Liver (tissue), 9 donors: ENCODE data around the gene HEXIM1. TPM values are rescaled to one million over a fixed set of nuclear protein-coding genes. Genes with fewer than 3 reads are reported as not detected.

ENCODE experiments used
- DNase-seq: peaks from one replicate; pipeline ENCODE4 v3.0.0-alpha.2; 2017; ENCODE audit warnings: low spot score
- H3K27ac ChIP-seq, 2 donors: one replicate each; pipeline ENCODE4 v1.7.0; 2013; ENCODE audit warnings: inconsistent platforms in 2 of 2, low read length in 2 of 2, control low read depth in 1 of 2, low read depth in 1 of 2, mild to moderate bottlenecking in 1 of 2
- H3K27me3 ChIP-seq, 4 donors: one replicate each; pipeline versions ENCODE4 v1.6.1 to v1.7.0; 2013; ENCODE audit warnings: low read length in 3 of 4, inconsistent platforms in 1 of 4, mild to moderate bottlenecking in 1 of 4, moderate library complexity in 1 of 4; ENCODE audit not compliant: control insufficient read depth in 4 of 4, insufficient read depth in 4 of 4
- H3K36me3 ChIP-seq, 4 donors: one replicate each; pipeline versions ENCODE4 v1.6.1 to v1.7.0; 2013; ENCODE audit warnings: low read length in 3 of 4, mild to moderate bottlenecking in 3 of 4, low read depth in 1 of 4, moderate library complexity in 1 of 4; ENCODE audit not compliant: control insufficient read depth in 4 of 4, insufficient read depth in 3 of 4
- H3K4me1 ChIP-seq, 4 donors: one replicate each; pipeline versions ENCODE4 v1.6.1 to v1.7.0; 2013; ENCODE audit warnings: low read length in 3 of 4, mild to moderate bottlenecking in 3 of 4, moderate library complexity in 1 of 4; ENCODE audit not compliant: control insufficient read depth in 4 of 4, insufficient read depth in 4 of 4
- H3K4me3 ChIP-seq, 3 donors: one replicate each; pipeline versions ENCODE4 v1.6.1 to v1.7.0; 2013; ENCODE audit warnings: low read length in 3 of 3, control low read depth in 1 of 3, low read depth in 1 of 3, mild to moderate bottlenecking in 1 of 3
- H3K9ac ChIP-seq, 2 donors: one replicate each; pipeline ENCODE4 v1.7.0; 2013; ENCODE audit warnings: low read length in 2 of 2, mild to moderate bottlenecking in 2 of 2, moderate library complexity in 2 of 2, control low read depth in 1 of 2, low read depth in 1 of 2
- H3K9me3 ChIP-seq, 4 donors: one replicate each; pipeline versions ENCODE4 v1.6.1 to v1.7.0; 2013; ENCODE audit warnings: low read length in 3 of 4; ENCODE audit not compliant: control insufficient read depth in 4 of 4
- EGR1 ChIP-seq, 2 donors: IDR thresholded peaks; 2 replicates each; pipeline ENCODE4 v1.6.1; 2016 to 2018; ENCODE audit warnings: antibody characterized with exemption in 2 of 2, low read depth in 2 of 2
- FOXA1 ChIP-seq: IDR thresholded peaks from 2 replicates; pipeline ENCODE4 v1.6.1; 2016; ENCODE audit warnings: antibody characterized with exemption
- FOXA2 ChIP-seq: IDR thresholded peaks from 2 replicates; pipeline ENCODE4 v1.6.1; 2016; ENCODE audit warnings: antibody characterized with exemption
- GABPA ChIP-seq, 2 donors: IDR thresholded peaks in 1 of 2; conservative IDR thresholded peaks in 1 of 2; 2 replicates each; pipeline ENCODE4 v1.6.1; 2016; ENCODE audit warnings: antibody characterized with exemption in 2 of 2, mild to moderate bottlenecking in 1 of 2, moderate library complexity in 1 of 2
- HNF4A ChIP-seq, 2 donors: conservative IDR thresholded peaks; 2 replicates each; pipeline ENCODE4 v1.6.1; 2016; ENCODE audit warnings: antibody characterized with exemption in 2 of 2, mild to moderate bottlenecking in 2 of 2
- HNF4G ChIP-seq: IDR thresholded peaks from 2 replicates; pipeline ENCODE4 v1.6.1; 2016; ENCODE audit warnings: antibody characterized with exemption
- JUND ChIP-seq, 2 donors: IDR thresholded peaks; 2 replicates each; pipeline ENCODE4 v1.6.1; 2016; ENCODE audit warnings: antibody characterized with exemption in 2 of 2
- NR2F2 ChIP-seq: IDR thresholded peaks from 2 replicates; pipeline ENCODE4 v1.6.1; 2016; ENCODE audit warnings: antibody characterized with exemption
- RAD21 ChIP-seq, 2 donors: IDR thresholded peaks; 2 replicates each; pipeline ENCODE4 v1.6.1; 2016; ENCODE audit warnings: antibody characterized with exemption in 2 of 2, mild to moderate bottlenecking in 2 of 2
- RXRA ChIP-seq, 2 donors: IDR thresholded peaks; 2 replicates each; pipeline ENCODE4 v1.6.1; 2017 to 2018; ENCODE audit warnings: antibody characterized with exemption in 2 of 2, mild to moderate bottlenecking in 1 of 2
- SP1 ChIP-seq: IDR thresholded peaks from 2 replicates; pipeline ENCODE4 v1.6.1; 2018; ENCODE audit warnings: antibody characterized with exemption, mild to moderate bottlenecking
- TAF1 ChIP-seq: conservative IDR thresholded peaks from 2 replicates; pipeline ENCODE4 v1.6.1; 2016; ENCODE audit warnings: antibody characterized with exemption, mild to moderate bottlenecking
- YY1 ChIP-seq: IDR thresholded peaks from 2 replicates; pipeline ENCODE4 v1.6.1; 2016; ENCODE audit warnings: antibody characterized with exemption, mild to moderate bottlenecking
- WGBS: extraction: QIAGEN DNeasy Blood & Tissue Kit; methylation state at CpG from one replicate; pipeline ENCODE4 v1.1.7; 2013; 5-methylcytosine and 5-hydroxymethylcytosine counted together
- polyA plus RNA-seq, 2 donors: library from polyadenylated mRNA; stranded (reverse) in 1 of 2; unstranded in 1 of 2; fragments of 200-250 nt in 1 of 2; fragments of >200 nt in 1 of 2; fragmentation: Nextera tagmentation in 1 of 2; extraction: Ambion mirVana in 1 of 2; gene quantifications; one replicate each; pipeline versions ENCODE4 v1.2.1 to v1.2.3, GENCODE V29; 2013 to 2015
- total RNA-seq, 2 donors: library from RNA; depleted of rRNA; stranded (reverse); fragments of >200 nt; gene quantifications; one replicate each; pipeline ENCODE4 v1.2.3, GENCODE V29; 2014
- TF ChIP-seq, protein P1 (sequence below): IDR thresholded peaks from 2 replicates; pipeline ENCODE4 v1.6.1; 2016; ENCODE audit warnings: antibody characterized with exemption
- TF ChIP-seq, protein P2 (sequence below): IDR thresholded peaks from 2 replicates; pipeline ENCODE4 v1.6.1; 2016; ENCODE audit warnings: antibody characterized with exemption
- TF ChIP-seq, protein P3 (sequence below): fragments of 150-350 bp; IDR thresholded peaks from 2 replicates; pipeline ENCODE4 v1.5.1; 2017; ENCODE audit warnings: improper control_type of control experiment, low read depth, low read length; ENCODE audit not compliant: missing input control
- TF ChIP-seq, protein P4 (sequence below): IDR thresholded peaks from 2 replicates; pipeline ENCODE4 v1.6.1; 2016; ENCODE audit warnings: antibody characterized with exemption
- TF ChIP-seq, protein P5 (sequence below): IDR thresholded peaks from 2 replicates; pipeline ENCODE4 v1.6.1; 2016; ENCODE audit warnings: antibody characterized with exemption, mild to moderate bottlenecking
- donor health status: healthy.
- donor health status: healthy.
- donor health status: healthy.
- donor health status: healthy.
- donor health status: healthy.

The HEXIM1 gene
- total and polyA plus RNA-seq, 4 donors, result 7.4 to 14.3 (median 12.3) TPM

DNA sequence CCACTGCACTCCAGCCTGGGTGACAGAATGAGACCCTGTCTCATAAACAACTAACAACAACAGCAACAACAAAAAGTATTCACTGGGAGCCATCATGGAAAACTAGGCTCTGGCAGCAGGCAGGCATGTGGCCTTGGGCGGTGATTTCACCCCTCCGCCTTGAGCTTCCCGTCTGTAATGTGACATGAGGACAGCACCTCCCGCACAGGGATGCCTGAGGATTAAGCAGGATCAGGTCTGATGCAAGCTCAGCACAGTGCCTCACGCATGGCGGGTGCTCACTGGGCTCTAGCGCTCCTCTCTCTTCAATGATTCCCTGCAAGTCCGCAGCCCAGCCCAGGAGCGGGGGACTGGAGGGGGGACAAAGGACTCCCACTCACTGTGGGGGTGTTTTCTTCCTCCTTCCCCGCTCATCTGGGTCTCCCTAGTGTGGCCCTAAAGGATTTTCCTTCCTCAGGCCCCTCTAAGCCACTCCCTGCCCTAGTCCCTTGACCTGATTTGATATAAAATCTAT, 18.8 kb upstream of the HEXIM1 start:
- Histone ChIP-seq H3K36me3 (peaks cover 0 to 1% (median 0%) of the 10 kb centered on the region in 4 donors), H3K4me1 (peaks cover 0 to 14% (median 9%) of the 10 kb centered on the region in 4 donors), H3K27ac (no peak overlapping the region), H3K9ac (no peak overlapping the region), H3K4me3 (no peak overlapping the region), H3K9me3 (no peaks in the 10 kb centered on the region), H3K27me3 (no peaks in the 10 kb centered on the region)
- TF ChIP-seq, protein P1, sequence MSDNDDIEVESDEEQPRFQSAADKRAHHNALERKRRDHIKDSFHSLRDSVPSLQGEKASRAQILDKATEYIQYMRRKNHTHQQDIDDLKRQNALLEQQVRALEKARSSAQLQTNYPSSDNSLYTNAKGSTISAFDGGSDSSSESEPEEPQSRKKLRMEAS, result no peak
- TF ChIP-seq, protein P2, sequence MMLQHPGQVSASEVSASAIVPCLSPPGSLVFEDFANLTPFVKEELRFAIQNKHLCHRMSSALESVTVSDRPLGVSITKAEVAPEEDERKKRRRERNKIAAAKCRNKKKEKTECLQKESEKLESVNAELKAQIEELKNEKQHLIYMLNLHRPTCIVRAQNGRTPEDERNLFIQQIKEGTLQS, result no peak
- no peak for TF ChIP-seq FOXA1
- no peak for TF ChIP-seq TAF1
- no peak for TF ChIP-seq NR2F2
- TF ChIP-seq, protein P3, sequence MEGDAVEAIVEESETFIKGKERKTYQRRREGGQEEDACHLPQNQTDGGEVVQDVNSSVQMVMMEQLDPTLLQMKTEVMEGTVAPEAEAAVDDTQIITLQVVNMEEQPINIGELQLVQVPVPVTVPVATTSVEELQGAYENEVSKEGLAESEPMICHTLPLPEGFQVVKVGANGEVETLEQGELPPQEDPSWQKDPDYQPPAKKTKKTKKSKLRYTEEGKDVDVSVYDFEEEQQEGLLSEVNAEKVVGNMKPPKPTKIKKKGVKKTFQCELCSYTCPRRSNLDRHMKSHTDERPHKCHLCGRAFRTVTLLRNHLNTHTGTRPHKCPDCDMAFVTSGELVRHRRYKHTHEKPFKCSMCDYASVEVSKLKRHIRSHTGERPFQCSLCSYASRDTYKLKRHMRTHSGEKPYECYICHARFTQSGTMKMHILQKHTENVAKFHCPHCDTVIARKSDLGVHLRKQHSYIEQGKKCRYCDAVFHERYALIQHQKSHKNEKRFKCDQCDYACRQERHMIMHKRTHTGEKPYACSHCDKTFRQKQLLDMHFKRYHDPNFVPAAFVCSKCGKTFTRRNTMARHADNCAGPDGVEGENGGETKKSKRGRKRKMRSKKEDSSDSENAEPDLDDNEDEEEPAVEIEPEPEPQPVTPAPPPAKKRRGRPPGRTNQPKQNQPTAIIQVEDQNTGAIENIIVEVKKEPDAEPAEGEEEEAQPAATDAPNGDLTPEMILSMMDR, result no peak
- no peak for TF ChIP-seq RXRA (IDR thresholded peaks at IDR 0.05)
- no peak for TF ChIP-seq YY1
- TF ChIP-seq HNF4A (conservative IDR thresholded peaks at IDR 0.05), result no peak
- TF ChIP-seq GABPA (IDR thresholded peaks at IDR 0.05 in 1 of 2, conservative IDR thresholded peaks at IDR 0.05 in 1 of 2), result no peak
- TF ChIP-seq, protein P4, sequence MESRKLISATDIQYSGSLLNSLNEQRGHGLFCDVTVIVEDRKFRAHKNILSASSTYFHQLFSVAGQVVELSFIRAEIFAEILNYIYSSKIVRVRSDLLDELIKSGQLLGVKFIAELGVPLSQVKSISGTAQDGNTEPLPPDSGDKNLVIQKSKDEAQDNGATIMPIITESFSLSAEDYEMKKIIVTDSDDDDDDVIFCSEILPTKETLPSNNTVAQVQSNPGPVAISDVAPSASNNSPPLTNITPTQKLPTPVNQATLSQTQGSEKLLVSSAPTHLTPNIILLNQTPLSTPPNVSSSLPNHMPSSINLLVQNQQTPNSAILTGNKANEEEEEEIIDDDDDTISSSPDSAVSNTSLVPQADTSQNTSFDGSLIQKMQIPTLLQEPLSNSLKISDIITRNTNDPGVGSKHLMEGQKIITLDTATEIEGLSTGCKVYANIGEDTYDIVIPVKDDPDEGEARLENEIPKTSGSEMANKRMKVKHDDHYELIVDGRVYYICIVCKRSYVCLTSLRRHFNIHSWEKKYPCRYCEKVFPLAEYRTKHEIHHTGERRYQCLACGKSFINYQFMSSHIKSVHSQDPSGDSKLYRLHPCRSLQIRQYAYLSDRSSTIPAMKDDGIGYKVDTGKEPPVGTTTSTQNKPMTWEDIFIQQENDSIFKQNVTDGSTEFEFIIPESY, result no peak
- no peak for TF ChIP-seq HNF4G
- TF ChIP-seq SP1, result no peak
- no peak for TF ChIP-seq RAD21 (IDR thresholded peaks at IDR 0.05)
- TF ChIP-seq FOXA2, result no peak
- TF ChIP-seq EGR1 (IDR thresholded peaks at IDR 0.05; ENCODE audit: low read depth in 2 of 2), result no peak
- TF ChIP-seq, protein P5, sequence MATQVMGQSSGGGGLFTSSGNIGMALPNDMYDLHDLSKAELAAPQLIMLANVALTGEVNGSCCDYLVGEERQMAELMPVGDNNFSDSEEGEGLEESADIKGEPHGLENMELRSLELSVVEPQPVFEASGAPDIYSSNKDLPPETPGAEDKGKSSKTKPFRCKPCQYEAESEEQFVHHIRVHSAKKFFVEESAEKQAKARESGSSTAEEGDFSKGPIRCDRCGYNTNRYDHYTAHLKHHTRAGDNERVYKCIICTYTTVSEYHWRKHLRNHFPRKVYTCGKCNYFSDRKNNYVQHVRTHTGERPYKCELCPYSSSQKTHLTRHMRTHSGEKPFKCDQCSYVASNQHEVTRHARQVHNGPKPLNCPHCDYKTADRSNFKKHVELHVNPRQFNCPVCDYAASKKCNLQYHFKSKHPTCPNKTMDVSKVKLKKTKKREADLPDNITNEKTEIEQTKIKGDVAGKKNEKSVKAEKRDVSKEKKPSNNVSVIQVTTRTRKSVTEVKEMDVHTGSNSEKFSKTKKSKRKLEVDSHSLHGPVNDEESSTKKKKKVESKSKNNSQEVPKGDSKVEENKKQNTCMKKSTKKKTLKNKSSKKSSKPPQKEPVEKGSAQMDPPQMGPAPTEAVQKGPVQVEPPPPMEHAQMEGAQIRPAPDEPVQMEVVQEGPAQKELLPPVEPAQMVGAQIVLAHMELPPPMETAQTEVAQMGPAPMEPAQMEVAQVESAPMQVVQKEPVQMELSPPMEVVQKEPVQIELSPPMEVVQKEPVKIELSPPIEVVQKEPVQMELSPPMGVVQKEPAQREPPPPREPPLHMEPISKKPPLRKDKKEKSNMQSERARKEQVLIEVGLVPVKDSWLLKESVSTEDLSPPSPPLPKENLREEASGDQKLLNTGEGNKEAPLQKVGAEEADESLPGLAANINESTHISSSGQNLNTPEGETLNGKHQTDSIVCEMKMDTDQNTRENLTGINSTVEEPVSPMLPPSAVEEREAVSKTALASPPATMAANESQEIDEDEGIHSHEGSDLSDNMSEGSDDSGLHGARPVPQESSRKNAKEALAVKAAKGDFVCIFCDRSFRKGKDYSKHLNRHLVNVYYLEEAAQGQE, result no peak
- no peak for TF ChIP-seq JUND (IDR thresholded peaks at IDR 0.05)
- WGBS, result 87% methylated on average over 10 of the region's 10 CpGs
- DNase-seq, result no peak
